ENCODE data around the gene IFIT5. TPM values are rescaled to one million over a fixed set of nuclear protein-coding genes. Genes with fewer than 3 reads are reported as not detected.

Gene IFIT5
- total RNA-seq, 2 donors from 2014 or later = 11.5 TPM

Other genes starting within 250 kb of the IFIT5 start
- gene CH25H, start 207.3 kb upstream of the IFIT5 start, total RNA-seq = 1 to 10 TPM; 1.1 to 1.6 TPM
- 10 to 100 TPM; 25.6 to 37.2 TPM for gene LIPA, start 162.8 kb upstream of the IFIT5 start, total RNA-seq
- gene IFIT2, start 112.5 kb upstream of the IFIT5 start, total RNA-seq = 1 to 10 TPM; 4.1 TPM
- 1 to 10 TPM; 6.4 to 9.5 TPM for gene IFIT3, start 86.6 kb upstream of the IFIT5 start, total RNA-seq
- not detected for gene IFIT1B, start 36.5 kb upstream of the IFIT5 start, total RNA-seq
- 10 to 100 TPM in 1 of 2 donors, 1 to 10 TPM in 1; 7.6 to 17.4 TPM for gene IFIT1, start 21.9 kb upstream of the IFIT5 start, total RNA-seq
- gene SLC16A12, start 121.0 kb downstream of the IFIT5 start, total RNA-seq = 1 to 10 TPM in 1 of 2 donors, under 1 TPM in 1; 0.09 to 4.4 TPM
- 10 to 100 TPM in 1 of 2 donors, 1 to 10 TPM in 1; 3.1 to 16.0 TPM for gene PANK1, start 230.7 kb downstream of the IFIT5 start, total RNA-seq